Lung microvascular endothelial cell (primary cell): ENCODE results near the gene RASGRP1. TPM values are rescaled to one million over a fixed set of nuclear protein-coding genes. Genes with fewer than 3 reads are reported as not detected.
"Not testable (repeated sequence)": the region's sequence is repeated elsewhere in the genome, so short reads cannot be mapped to it uniquely, and the experiment has no call there.

Source experiments
- DNase-seq, 2 donors: peaks; one replicate each; pipeline versions ENCODE4 v3.0.0 to v3.0.0-alpha.2; 2010; ENCODE audit warnings: low read depth in 2 of 2
- total RNA-seq: library from RNA; depleted of rRNA; stranded (reverse); fragments of >200 nt; gene quantifications from 2 replicates; pipeline ENCODE4 v1.2.1, GENCODE V29; 2014

Gene RASGRP1
- under 0.01 TPM in 2 replicates for total RNA-seq

- DNase-seq = peak; percentile 63 to 70
Observed at GRCh38 chr15:38564557-38565286, at the start of gene RASGRP1. TSS of gene RASGRP1 (minus strand) at chr15:38564814. CDS start at chr15:38564628, 186 bp downstream.

- DNase-seq = no peak
Observed at GRCh38 chr15:38613085-38613484, 48.5 kb upstream of the RASGRP1 start.

- DNase-seq = no peak
Observed at GRCh38 chr15:38612159-38612863, 47.7 kb upstream of the RASGRP1 start.

DNA sequence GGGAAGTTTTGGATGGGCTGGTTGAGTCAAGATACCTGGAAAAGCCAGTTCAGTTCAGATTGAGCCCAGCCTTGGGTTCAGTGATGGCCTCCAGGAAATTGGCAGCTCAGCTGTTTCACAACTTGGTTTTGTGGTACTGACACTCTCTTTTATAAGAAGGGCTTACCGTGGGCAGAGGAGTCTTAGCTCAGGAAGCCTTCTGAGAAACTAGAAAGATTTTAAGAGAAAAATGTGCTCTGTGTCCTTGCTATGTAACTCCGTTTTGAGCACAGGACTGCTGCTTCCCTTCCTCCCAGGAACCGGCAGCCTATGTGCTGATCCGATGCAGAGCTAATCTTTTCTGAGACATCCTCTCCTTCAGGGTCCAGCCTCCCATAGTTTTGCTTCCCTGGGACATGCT, 46.6 kb upstream of the RASGRP1 start:
- no peak for DNase-seq

- no peak for DNase-seq
Observed at GRCh38 chr15:38610748-38611147, 46.1 kb upstream of the RASGRP1 start.

DNA sequence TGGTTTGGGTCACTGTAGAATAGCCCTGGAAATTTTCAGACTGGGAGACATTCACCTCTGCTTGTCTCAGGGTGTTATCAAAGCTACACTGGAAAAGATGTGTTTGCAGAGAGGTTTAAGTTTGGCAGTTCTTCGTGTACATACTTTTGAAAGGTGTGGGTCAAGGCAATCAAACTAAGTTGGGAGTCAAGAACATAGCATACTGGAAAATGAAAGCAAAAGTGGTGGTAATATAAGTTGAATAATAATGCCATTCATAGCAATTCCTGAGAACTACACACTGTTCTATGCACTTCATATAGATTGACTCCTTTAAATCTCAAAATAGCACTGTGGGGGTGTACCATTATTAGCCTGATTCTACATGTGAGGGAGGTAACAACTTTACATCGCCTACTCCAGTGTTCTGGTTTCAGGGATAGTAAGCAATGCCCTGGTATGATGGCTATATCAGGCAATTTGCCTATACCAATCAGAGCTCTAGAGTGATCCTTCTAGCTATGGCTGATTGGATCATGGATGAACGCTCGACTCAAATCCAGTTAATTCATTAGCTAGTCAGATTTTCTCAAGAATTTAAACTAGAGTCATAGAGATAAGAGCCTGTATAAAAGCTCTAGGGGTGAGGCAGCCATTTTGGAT, 44.6 kb upstream of the RASGRP1 start:
- no peak for DNase-seq

DNA sequence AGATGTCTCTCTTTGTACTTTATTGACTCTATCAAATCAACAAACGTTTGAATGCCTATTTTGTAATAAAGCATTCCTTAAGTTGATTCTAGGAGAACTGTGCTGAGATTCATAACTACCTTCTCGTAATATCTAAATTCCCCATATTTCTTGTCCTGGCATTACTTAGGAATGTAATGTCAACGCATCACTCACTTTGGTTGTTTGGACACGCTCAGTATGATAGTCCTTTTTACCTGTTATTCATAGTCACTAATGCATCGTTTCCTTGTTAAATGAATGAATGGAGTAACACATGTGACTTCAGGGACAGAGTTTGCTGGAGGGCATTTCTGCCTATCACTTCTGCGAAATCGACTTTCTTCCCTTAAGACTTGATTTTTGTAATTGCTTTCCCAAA, 44.1 kb upstream of the RASGRP1 start:
- no peak for DNase-seq

- no peak for DNase-seq
Observed at GRCh38 chr15:38605744-38606143, 41.1 kb upstream of the RASGRP1 start.

DNA sequence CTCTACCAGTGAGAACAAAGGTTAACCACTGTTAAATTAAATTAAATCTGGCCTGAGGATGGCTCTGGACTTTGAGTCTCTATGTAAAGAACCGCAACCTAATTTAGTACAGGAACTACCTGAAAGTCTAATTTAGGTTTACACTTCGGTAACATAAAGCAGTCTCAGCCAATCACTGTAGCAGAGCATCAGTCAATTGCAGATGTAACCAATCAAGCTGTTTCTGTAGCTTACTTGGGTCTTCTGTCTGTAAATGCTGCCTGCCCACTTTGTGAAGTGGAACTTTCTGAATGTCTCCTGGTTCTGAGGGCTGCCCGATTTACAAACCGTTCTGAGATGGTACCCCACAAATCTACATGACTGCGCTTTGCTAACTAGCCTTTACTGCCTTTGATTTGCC, 39.1 kb upstream of the RASGRP1 start:
- DNase-seq = no peak

DNA sequence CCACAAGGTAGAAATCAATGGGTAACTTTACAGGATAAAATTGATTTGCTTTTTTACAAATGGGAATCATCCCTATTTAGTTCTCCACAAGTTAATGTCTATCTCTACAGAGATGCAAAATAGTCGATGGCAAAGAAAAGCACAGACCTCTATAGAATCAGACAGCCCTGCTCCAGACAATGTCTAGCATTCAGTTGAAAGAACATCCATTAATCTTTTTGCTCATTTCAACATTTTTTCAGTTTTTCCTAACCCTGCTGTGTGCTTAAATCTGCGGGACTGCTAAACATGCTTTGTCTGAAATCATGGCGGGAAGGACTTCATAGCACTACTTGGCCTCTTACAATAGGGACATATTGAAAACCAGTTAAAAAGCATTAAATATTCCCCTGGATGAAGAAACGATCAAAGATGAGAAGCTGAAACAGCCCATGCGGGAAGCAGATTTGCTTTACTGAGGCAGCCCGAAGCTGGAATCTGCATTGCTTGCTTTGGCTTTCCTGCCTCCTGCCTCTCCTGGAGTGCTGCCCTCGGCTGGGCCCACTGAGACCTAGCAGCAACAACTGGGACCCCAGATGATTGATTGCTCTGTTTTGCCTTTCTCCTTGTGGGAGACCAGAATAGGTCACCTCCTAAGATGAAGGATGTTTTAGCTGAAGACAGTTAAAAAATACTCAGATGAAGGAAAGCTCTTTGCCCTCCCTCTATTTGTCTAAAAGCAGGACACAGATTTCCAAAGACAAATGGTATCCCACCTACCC, 38.5 kb upstream of the RASGRP1 start:
- DNase-seq = no peak

DNA sequence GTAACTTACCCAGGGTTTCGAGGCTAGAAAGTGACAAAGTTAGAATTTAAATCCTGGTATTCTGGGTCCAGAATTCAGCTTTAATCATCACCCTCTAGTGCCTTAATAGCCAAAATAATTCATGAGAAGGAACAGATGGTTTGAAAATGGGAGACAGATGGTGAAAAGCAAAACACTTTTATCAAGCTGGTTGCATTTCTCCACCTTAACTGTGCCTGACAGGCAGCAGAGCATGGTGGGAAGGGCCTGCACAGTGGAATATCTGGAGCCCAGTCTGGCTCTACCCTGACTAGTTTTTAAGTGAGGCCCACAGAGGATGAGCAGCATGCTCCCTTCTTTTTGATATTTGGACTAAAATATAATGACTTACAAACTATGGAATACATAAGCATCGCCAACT, 35.6 kb upstream of the RASGRP1 start:
- no peak for DNase-seq

GRCh38 chr15:38598749-38599148, 34.1 kb upstream of the RASGRP1 start:
- DNase-seq = no peak

DNA sequence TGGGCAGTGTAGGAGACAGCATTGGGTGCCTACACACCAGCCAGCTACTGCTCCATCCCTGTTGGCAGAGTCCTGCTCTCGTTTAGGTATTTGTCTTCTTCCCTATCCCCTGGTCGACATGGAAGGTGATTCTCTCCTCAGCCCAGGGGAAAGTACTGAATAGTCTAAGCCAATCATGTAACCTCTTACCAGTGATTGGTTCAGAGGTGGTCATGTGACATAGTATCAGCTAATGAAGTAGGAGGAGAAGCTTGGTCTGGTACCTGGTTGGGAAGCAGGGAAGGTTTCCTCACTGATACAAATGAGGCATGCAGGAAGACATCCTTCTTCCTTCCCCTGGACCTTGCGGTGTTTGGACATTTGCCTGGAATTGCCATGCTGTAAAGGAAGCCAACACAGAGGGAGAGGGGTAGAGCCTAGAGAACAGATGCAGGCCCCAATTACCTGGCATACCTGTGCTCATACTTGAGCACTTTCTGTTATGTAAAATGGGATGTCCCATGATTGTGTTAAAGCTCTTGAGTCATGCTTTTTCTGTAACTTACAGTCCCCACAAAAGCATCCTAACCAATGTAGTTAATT, 32.7 kb upstream of the RASGRP1 start:
- DNase-seq = no peak

DNA sequence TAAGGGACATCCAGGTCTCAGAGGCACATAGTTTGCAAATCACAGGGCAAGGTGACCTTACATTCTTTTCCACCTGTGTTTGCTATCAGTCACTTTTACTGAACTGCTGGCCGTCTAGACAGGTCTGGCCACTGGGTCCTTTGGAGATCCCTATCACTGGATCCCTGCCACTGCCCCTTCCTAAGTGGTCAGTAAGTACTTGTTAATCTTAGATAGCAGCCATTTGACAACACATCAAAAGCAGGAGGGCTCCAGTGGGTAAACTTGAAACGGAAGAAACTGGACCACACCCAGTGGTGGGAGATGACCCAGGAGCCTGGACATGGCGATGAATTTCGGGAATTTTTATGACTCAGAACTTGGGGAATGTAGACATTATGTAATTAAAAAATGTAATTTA, 28.9 kb upstream of the RASGRP1 start:
- DNase-seq = no peak

DNA sequence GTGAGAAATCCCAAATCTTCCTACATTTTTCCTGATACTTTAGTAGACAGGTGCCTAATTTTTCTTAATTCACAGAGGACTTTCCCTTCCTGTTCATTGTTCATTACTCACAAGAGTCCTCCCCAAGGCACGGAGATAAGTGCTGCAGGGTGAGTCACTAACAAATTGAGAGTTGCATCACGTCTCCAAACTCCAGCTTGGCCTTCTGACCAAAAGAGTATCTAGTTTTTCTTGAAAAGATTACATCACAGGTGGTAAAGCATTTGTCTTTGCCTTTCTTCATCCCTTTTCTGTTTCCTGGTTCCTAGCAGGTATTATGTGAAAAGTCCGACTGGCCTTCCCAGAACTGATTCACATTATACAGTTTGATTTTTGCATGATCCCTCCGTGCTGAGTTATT, 24.9 kb upstream of the RASGRP1 start:
- DNase-seq = peak in 1 of 2 donors; percentile 37

GRCh38 chr15:38588672-38589071, 24.1 kb upstream of the RASGRP1 start:
- DNase-seq = no peak

GRCh38 chr15:38587214-38587613, 22.6 kb upstream of the RASGRP1 start:
- no peak for DNase-seq

- not testable (repeated sequence) for DNase-seq
Observed at GRCh38 chr15:38586005-38586404, 21.4 kb upstream of the RASGRP1 start.

GRCh38 chr15:38578626-38579025, 14.0 kb upstream of the RASGRP1 start:
- no peak for DNase-seq

GRCh38 chr15:38577424-38577987, 12.9 kb upstream of the RASGRP1 start:
- DNase-seq = no peak

- DNase-seq = no peak
Observed at GRCh38 chr15:38576837-38577236, 12.2 kb upstream of the RASGRP1 start.
